AG04450 (cell line): Measurements from ENCODE around the gene MACF1. TPM values are rescaled to one million over a fixed set of nuclear protein-coding genes. Genes with fewer than 3 reads are reported as not detected.

Experiments used
- CTCF ChIA-PET: fragments of 300-600, 350-600 bp; formaldehyde crosslinking; extraction: SDS; loops from one replicate; lab custom pipeline; 2022; ENCODE audit warnings: antibody characterized with exemption, inconsistent platforms; lab: Charles Lee
- POLR2A ChIA-PET: fragments of 350-600 bp; formaldehyde crosslinking; extraction: SDS; loops from one replicate; lab custom pipeline; 2021; ENCODE audit warnings: antibody characterized with exemption, inconsistent platforms; lab: Yijun Ruan, JAX
- DNase-seq: peaks from one replicate; pipeline ENCODE4 v3.0.0-alpha.2; 2011; ENCODE audit warnings: low read depth, low spot score
- H3K27ac ChIP-seq: one replicate; pipeline ENCODE4 v1.5.1; 2012; ENCODE audit warnings: low read depth, low read length, control low read depth
- H3K27me3 ChIP-seq: one replicate; pipeline ENCODE4 v1.6.0; 2012; ENCODE audit warnings: low read length; ENCODE audit not compliant: control insufficient read depth, insufficient read depth
- H3K4me3 ChIP-seq: 2 replicates; pipeline ENCODE4 v1.5.1; 2011; ENCODE audit warnings: mild to moderate bottlenecking, low read depth, low read length, control low read depth
- H3K9me3 ChIP-seq: 2 replicates; pipeline ENCODE4 v1.5.1; 2012; ENCODE audit warnings: low read length; ENCODE audit not compliant: control insufficient read depth, insufficient read depth
- polyA plus RNA-seq: library from polyadenylated mRNA; depleted of rRNA; stranded (reverse); fragments of >200 nt; gene quantifications from 2 replicates; pipeline ENCODE4 v1.2.3, GENCODE V29; 2011
- TF ChIP-seq, protein P1 (sequence below): IDR thresholded peaks from 2 replicates; pipeline ENCODE4 v1.5.1; 2011; ENCODE audit warnings: low read depth, low read length, control low read depth, inconsistent platforms

The MACF1 gene
- polyA plus RNA-seq, 1 experiment: 118 TPM

DNA sequence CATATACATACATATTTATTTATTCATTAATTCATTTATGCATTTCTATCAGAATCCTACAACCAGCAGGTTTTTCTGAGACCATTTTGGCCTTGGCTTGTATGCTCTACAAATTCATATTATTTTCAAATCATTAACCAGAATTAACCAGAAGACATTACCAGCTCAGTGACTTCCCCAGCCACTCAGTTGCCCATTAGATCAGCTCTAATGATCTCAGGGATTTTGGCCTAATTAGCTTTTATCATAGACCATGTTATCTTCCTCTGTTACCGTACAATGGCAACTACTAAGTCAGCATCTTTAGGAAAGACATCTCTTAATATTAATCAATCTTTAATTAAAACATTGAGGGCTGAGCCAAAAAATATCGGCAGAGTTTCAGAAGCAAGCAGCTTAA lies 196.6 kb downstream of the MACF1 start:
- ChIA-PET POLR2A (no interaction called here), CTCF (interaction anchor here (1.7 to 7.7 kb wide), 2 partner anchors 10 to 13 kb away, joined by 11 to 61 read pairs; no protein-coding TSS in a partner anchor)
- Histone ChIP-seq H3K4me3 (no peak overlapping the region), H3K27ac (no peak overlapping the region), H3K27me3 (no peaks in the 10 kb centered on the region), H3K9me3 (no peaks in the 10 kb centered on the region)
- no peak for DNase-seq
- TF ChIP-seq, protein P1, sequence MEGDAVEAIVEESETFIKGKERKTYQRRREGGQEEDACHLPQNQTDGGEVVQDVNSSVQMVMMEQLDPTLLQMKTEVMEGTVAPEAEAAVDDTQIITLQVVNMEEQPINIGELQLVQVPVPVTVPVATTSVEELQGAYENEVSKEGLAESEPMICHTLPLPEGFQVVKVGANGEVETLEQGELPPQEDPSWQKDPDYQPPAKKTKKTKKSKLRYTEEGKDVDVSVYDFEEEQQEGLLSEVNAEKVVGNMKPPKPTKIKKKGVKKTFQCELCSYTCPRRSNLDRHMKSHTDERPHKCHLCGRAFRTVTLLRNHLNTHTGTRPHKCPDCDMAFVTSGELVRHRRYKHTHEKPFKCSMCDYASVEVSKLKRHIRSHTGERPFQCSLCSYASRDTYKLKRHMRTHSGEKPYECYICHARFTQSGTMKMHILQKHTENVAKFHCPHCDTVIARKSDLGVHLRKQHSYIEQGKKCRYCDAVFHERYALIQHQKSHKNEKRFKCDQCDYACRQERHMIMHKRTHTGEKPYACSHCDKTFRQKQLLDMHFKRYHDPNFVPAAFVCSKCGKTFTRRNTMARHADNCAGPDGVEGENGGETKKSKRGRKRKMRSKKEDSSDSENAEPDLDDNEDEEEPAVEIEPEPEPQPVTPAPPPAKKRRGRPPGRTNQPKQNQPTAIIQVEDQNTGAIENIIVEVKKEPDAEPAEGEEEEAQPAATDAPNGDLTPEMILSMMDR: no peak

DNA sequence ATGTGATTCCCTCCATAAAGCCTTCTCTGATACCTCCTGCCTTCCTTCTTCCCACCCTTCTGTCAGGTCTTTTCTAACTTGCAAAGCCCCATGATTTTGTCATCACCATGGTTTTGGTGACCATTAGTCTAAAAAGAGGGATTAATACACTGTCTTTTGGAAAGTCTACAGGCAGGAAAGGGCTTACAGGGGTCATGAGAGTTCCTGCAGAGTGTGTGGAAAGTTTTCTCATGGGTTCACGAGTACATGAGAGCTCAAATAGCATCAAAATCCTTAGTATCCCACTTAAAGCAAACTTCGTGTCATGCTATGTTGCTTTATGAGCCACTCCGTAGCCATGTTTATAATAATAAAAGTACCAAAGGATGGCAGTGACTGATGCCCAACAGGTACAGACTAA lies 200.4 kb downstream of the MACF1 start:
- H3K27me3 ChIP-seq: no peaks in the 10 kb centered on the region
- no peak for DNase-seq
- TF ChIP-seq, protein P1: no peak
- no peak overlapping the region for H3K4me3 ChIP-seq
- no peak overlapping the region for H3K27ac ChIP-seq
- no peaks in the 10 kb centered on the region for H3K9me3 ChIP-seq
- ChIA-PET POLR2A (interaction anchor here (1.0 kb wide), 1 partner anchor 9 kb away, joined by 5 read pairs; no protein-coding TSS in a partner anchor), CTCF (interaction anchor here (0.7 to 1.0 kb wide), 3 partner anchors 10 to 535 kb away, joined by 3 read pairs; no protein-coding TSS in a partner anchor)

GRCh38 chr1:39405358-39405757 lies 200.9 kb downstream of the MACF1 start:
- TF ChIP-seq, protein P1: no peak
- Histone ChIP-seq H3K4me3 (no peak overlapping the region), H3K27ac (no peak overlapping the region), H3K27me3 (no peaks in the 10 kb centered on the region), H3K9me3 (no peaks in the 10 kb centered on the region)
- no peak for DNase-seq
- CTCF ChIA-PET: interaction anchor here (0.7 to 1.0 kb wide), 2 partner anchors 10 to 14 kb away, joined by 3 read pairs; no protein-coding TSS in a partner anchor
- POLR2A ChIA-PET: interaction anchor here (1.0 kb wide), 1 partner anchor 10 kb away, joined by 5 read pairs; no protein-coding TSS in a partner anchor

GRCh38 chr1:39406533-39407450 lies 202.3 kb downstream of the MACF1 start:
- Histone ChIP-seq H3K4me3 (no peak overlapping the region), H3K27ac (peak overlapping the region; percentile 24), H3K27me3 (no peaks in the 10 kb centered on the region), H3K9me3 (no peaks in the 10 kb centered on the region)
- no peak for DNase-seq
- ChIA-PET CTCF (interaction anchor here (1.4 kb wide), 1 partner anchor 132 kb away, joined by 4 read pairs; no protein-coding TSS in a partner anchor), POLR2A (interaction anchor here (1.0 to 2.0 kb wide), 2 partner anchors 8 to 15 kb away, joined by 3 to 5 read pairs; no protein-coding TSS in a partner anchor)
- TF ChIP-seq, protein P1: no peak
